ENCODE results near the gene SGMS1.

Gene SGMS1

GRCh38 chr10:50640238-50640637, 16.5 kb upstream of the SGMS1 start:
- no peak for TF ChIP-seq CTCF (IDR thresholded peaks at IDR 0.05; ENCODE audit: extremely low read depth, missing control alignments)
- no peak for DNase-seq (ENCODE audit: low spot score)

- peak; percentile 67 for DNase-seq (ENCODE audit: low spot score)
- no peak for TF ChIP-seq CTCF (IDR thresholded peaks at IDR 0.05; ENCODE audit: extremely low read depth, missing control alignments)
These were observed 13.1 kb upstream of the SGMS1 start for GRCh38 chr10:50636618-50637579.

GRCh38 chr10:50635286-50635685, 11.5 kb upstream of the SGMS1 start:
- no peak for TF ChIP-seq CTCF (IDR thresholded peaks at IDR 0.05; ENCODE audit: extremely low read depth, missing control alignments)
- DNase-seq (ENCODE audit: low spot score): no peak

GRCh38 chr10:50634479-50634878, 10.7 kb upstream of the SGMS1 start:
- no peak for DNase-seq (ENCODE audit: low spot score)
- TF ChIP-seq CTCF (IDR thresholded peaks at IDR 0.05; ENCODE audit: extremely low read depth, missing control alignments): no peak

- no peak for TF ChIP-seq CTCF (IDR thresholded peaks at IDR 0.05; ENCODE audit: extremely low read depth, missing control alignments)
- DNase-seq (ENCODE audit: low spot score): no peak
These were observed 7.3 kb upstream of the SGMS1 start for GRCh38 chr10:50631052-50631451.

- no peak for DNase-seq (ENCODE audit: low spot score)
- no peak for TF ChIP-seq CTCF (IDR thresholded peaks at IDR 0.05; ENCODE audit: extremely low read depth, missing control alignments)
These were observed 5.9 kb upstream of the SGMS1 start for GRCh38 chr10:50629495-50630122.

GRCh38 chr10:50627896-50628295, 4.1 kb upstream of the SGMS1 start:
- no peak for DNase-seq (ENCODE audit: low spot score)
- TF ChIP-seq CTCF (IDR thresholded peaks at IDR 0.05; ENCODE audit: extremely low read depth, missing control alignments): no peak

Data from GM20000 (cell line).